VCaP (cell line): Measurements from ENCODE around the gene UPF3B.

Experiments
- H3K27ac ChIP-seq: fragments of 450-650 bp; 2 replicates; pipeline ENCODE4 v1.5.1; 2017
- CTCF ChIP-seq: fragments of 450-650 bp; conservative IDR thresholded peaks from 2 replicates; pipeline ENCODE4 v1.5.1; 2017; ENCODE audit warnings: mild to moderate bottlenecking, moderate library complexity

The UPF3B gene

GRCh38 chrX:119885554-119886428, 33.0 kb upstream of the UPF3B start:
- no peak for TF ChIP-seq CTCF
- no peak overlapping the region for H3K27ac ChIP-seq

- peak; percentile 70 for TF ChIP-seq CTCF
- H3K27ac ChIP-seq: no peak overlapping the region
These were observed 28.0 kb upstream of the UPF3B start for GRCh38 chrX:119880552-119881437.

GRCh38 chrX:119880076-119880475, 27.3 kb upstream of the UPF3B start:
- no peak for TF ChIP-seq CTCF
- H3K27ac ChIP-seq: no peak overlapping the region

- no peak for TF ChIP-seq CTCF
- no peak overlapping the region for H3K27ac ChIP-seq
These were observed 26.0 kb upstream of the UPF3B start for GRCh38 chrX:119878740-119879139.

GRCh38 chrX:119871599-119872395, 19.0 kb upstream of the UPF3B start, which contains the start of the genes NDUFA1 and RNF113A:
Gene NDUFA1 (plus strand): TSS chrX:119871832. CDS start chrX:119871912, 80 bp downstream.
Gene RNF113A (minus strand): TSS chrX:119871733. CDS start chrX:119871613, 120 bp downstream.
- no peak for TF ChIP-seq CTCF

GRCh38 chrX:119871245-119871598, 18.5 kb upstream of the UPF3B start:
- peak overlapping the region; percentile 58 for H3K27ac ChIP-seq
- TF ChIP-seq CTCF: no peak

More at GRCh38 chrX:119871599-119872395, 19.0 kb upstream of the UPF3B start, which contains the start of the genes NDUFA1 and RNF113A:
- peak within 1 kb of the TSS; percentile 58 for H3K27ac ChIP-seq
